CD4-positive, alpha-beta T cell treated with Interleukin-17A for 4 hours (primary cell): ENCODE results near the gene TNFSF13.
A peak's percentile ranks its signal among the peaks of the same experiment; 100 is the strongest.

ENCODE experiments used
- DNase-seq: peaks from one replicate; pipeline ENCODE4 v3.0.0-alpha.2; 2020; ENCODE audit warnings: mixed read lengths

TNFSF13 gene

GRCh38 chr17:7552621-7553051 lies 5.9 kb upstream of the TNFSF13 start:
- peak; percentile 53 for DNase-seq

GRCh38 chr17:7553356-7553755 lies 5.2 kb upstream of the TNFSF13 start:
- no peak for DNase-seq

- no peak for DNase-seq
These were observed 3.1 kb upstream of the TNFSF13 start for GRCh38 chr17:7555320-7555948.

- no peak for DNase-seq
These were observed 1.9 kb upstream of the TNFSF13 start for GRCh38 chr17:7556627-7557026.

- DNase-seq, result no peak
These were observed 1.3 kb upstream of the TNFSF13 start for GRCh38 chr17:7557147-7557764.

GRCh38 chr17:7557775-7558543 lies 591 bp upstream of the TNFSF13 start:
- peak; percentile 21 for DNase-seq

- no peak for DNase-seq
These were observed 996 bp downstream of the TNFSF13 start for GRCh38 chr17:7559320-7560171.

DNA sequence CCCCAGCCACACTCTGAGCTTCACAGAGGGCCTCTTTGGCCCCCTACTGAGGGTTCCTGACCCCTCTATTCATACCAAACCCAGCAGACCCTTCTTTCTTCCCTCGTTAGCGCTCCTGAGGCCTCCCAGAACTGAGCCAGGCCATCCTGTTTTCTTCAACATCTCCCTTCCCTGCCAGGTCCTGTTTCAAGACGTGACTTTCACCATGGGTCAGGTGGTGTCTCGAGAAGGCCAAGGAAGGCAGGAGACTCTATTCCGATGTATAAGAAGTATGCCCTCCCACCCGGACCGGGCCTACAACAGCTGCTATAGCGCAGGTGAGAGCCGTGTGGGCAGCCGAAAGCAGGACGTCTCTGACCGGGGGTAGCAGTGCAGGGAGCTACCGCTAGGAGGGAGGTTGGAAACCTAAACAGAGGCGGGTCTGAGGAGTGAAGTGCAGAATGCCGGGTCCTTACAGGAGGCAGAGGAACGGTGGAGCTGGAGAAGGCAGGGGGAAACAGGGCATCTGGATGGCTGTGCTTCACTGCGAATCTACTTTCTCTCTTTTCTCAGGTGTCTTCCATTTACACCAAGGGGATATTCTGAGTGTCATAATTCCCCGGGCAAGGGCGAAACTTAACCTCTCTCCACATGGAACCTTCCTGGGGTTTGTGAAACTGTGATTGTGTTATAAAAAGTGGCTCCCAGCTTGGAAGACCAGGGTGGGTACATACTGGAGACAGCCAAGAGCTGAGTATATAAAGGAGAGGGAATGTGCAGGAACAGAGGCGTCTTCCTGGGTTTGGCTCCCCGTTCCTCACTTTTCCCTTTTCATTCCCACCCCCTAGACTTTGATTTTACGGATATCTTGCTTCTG lies 1.9 kb downstream of the TNFSF13 start:
- DNase-seq, result peak; percentile 61

DNA sequence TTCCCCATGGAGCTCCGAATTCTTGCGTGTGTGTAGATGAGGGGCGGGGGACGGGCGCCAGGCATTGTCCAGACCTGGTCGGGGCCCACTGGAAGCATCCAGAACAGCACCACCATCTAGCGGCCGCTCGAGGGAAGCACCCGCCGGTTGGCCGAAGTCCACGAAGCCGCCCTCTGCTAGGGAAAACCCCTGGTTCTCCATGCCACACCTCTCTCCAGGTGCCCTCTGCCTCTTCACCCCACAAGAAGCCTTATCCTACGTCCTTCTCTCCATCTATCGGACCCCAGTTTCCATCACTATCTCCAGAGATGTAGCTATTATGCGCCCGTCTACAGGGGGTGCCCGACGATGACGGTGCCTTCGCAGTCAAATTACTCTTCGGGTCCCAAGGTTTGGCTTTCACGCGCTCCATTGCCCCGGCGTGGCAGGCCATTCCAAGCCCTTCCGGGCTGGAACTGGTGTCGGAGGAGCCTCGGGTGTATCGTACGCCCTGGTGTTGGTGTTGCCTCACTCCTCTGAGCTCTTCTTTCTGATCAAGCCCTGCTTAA lies 2.6 kb downstream of the TNFSF13 start:
- peak; percentile 85 for DNase-seq

DNA sequence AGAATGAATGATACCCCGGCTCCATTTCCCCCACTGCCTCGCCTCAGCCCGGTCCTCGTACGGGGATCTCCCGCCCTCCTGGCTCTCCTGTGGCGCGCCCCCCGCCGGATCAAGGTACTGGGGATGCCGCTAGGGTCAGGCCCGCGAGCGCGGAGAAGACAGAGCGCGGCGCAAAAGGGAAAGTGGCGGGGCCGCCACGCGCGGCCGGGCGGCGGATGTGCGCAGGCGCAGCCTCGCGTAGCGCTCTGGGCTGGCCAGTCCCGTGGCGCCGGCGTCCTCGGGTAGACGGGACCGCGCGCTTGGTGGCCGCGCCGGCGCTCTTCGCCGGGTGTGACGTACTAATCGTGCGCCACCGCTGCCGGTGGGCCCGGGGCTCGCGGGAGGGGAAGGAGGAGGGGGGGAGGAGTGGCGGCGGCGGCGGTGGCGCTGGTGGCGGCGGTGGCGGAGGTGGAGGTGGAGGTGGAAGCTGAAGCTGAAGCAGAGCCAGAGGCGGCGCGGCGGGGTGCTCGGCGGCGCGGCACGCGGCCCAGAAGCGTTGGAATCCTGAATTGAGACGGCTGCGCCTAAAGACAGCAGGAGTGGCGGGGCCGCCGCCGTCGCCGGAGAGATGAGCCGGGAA lies 3.1 kb downstream of the TNFSF13 start, which contains the start of gene SENP3:
SENP3 (plus strand) TSS at position 331 of the 619 bp plus-strand sequence. CDS start 1,158 bp downstream, outside the sequence.
- DNase-seq, result peak; percentile 92

DNA sequence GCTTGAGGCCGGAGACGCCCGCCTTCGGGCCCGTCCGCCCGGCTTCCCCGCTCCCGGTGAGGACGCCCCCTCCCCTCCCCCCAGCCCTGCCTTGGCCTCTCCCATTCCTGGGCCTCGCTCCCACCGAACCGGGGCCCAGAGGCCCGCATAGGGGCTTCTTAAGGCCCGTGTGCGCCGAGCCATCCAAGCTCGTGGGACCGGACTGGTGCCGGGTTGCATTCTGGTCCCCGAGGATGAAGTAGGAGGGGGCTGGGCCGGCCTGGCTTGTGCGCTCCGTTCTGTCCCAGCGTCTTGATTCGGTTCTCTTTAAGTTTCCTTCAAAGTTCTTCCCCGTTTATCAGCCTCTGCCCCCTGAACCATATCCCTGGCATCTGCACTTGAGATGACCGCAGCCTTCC lies 3.7 kb downstream of the TNFSF13 start:
- no peak for DNase-seq

- DNase-seq, result no peak
These were observed 4.7 kb downstream of the TNFSF13 start for GRCh38 chr17:7563115-7563869.

DNA sequence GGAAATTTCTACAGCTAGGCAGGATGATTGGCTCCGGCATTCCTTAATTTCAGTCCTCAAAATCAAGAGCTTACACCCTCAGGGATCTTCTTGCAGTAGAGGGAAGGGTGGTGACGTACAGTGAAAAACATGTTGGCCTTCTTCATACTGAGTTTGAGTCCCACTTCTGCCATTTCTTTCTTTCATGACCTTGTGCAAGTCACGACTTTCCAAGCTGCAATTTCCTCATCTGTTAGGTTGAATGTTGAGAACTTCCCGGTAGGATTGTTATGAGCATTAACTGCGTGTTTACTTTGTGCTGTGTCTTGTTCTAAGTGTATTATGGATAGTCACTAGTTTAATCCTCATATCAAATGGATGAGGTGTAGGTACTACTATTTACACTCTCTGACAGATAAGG lies 11.0 kb downstream of the TNFSF13 start:
- DNase-seq, result no peak

- DNase-seq, result no peak
These were observed 11.8 kb downstream of the TNFSF13 start for GRCh38 chr17:7570351-7570750.

DNA sequence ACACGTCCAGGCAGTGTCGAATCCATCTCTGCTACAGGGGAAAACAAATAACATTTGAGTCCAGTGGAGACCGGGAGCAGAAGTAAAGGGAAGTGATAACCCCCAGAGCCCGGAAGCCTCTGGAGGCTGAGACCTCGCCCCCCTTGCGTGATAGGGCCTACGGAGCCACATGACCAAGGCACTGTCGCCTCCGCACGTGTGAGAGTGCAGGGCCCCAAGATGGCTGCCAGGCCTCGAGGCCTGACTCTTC lies 13.7 kb downstream of the TNFSF13 start:
- DNase-seq, result no peak

DNA sequence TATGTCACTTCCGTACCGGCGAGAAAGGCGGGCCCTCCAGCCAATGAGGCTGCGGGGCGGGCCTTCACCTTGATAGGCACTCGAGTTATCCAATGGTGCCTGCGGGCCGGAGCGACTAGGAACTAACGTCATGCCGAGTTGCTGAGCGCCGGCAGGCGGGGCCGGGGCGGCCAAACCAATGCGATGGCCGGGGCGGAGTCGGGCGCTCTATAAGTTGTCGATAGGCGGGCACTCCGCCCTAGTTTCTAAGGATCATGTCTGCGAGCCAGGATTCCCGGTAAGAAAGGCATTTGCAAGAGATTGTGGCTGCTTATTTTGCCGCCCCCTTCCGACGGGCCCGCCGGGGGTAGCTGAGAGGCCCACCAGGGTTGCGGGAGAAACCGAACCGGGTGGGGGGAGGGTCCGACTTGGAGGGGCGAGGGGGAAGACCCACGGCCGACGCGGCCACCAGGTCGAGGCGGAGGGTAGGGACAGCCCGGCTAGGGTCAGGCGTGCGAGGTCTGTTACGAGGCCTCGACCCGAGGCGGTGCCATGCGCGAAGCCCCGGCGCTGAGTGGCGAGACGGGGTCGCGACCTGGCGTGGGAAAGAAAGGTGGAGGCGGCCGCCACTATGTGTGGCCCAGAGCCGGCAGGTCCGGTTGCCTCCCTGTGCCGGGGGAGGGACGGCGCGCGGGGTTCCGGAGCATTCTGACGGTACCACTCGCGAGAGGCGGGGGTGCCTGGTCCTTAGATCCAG lies 14.2 kb downstream of the TNFSF13 start:
- DNase-seq, result peak; percentile 99

DNA sequence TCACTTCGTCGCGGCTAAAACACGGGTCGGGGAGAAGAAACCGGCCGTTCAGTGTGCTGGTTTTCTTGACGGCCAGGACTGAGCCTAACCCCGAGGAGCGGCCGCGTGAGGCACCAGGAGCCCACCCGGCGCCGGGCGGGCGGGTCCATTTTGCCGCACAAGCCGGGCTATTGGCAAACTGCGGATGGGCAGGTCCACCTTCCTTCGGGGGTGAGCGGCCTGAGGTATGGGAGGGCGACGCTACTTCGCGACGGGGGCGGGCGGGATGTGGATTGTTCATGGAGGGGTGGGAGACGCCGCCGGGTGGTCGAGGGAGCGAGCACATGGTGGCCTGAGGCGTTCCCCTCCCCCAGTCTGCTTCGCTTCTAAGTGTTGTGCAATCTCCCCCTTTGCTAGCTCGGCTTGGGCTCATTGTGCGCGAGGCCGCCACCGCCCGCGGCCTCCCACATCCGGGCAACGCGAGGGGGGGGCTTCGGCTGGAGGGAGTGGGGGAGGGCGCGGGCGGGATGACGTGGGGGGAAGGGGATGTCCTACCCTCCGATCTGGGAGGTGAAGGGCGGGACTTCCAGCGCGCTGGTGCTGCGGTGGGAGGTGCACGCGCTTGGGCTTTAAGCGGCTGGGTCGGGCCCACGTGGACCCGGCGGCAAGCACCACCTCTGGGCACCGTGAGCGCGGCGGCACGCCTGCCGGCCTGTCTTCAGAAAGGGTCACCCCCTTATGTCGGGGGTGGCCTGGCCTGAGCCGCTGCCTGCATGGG lies 15.0 kb downstream of the TNFSF13 start:
- peak; percentile 95 for DNase-seq

GRCh38 chr17:7574176-7574953 lies 15.8 kb downstream of the TNFSF13 start:
- DNase-seq, result no peak
